Astrocyte of the cerebellum (primary cell): ENCODE results near the gene ZKSCAN3.
"Not testable (repeated sequence)": the region's sequence is repeated elsewhere in the genome, so short reads cannot be mapped to it uniquely, and the experiment has no call there.

Experiments
- DNase-seq: peaks from one replicate; pipeline ENCODE4 v3.0.0-alpha.2; 2011; ENCODE audit warnings: low read depth
- H3K4me3 ChIP-seq: 2 replicates; pipeline ENCODE4 v1.5.1; 2011; ENCODE audit warnings: mild to moderate bottlenecking, low read depth, low read length, moderate library complexity
- in situ Hi-C: cut with HindIII; loops from 2 replicates; pipeline ENCODE4 v1.10.0; 2017; ENCODE audit warnings: low sequenced_read_pairs
- TF ChIP-seq, protein P1 (sequence below): IDR thresholded peaks from 2 replicates; pipeline ENCODE4 v1.5.1; 2012; ENCODE audit warnings: low read length, low read depth, moderate library complexity, mild to moderate bottlenecking; ENCODE audit errors: missing control alignments

ZKSCAN3 gene

GRCh38 chr6:28357036-28357435, 7.3 kb downstream of the ZKSCAN3 start:
- DNase-seq = no peak
- TF ChIP-seq, protein P1, sequence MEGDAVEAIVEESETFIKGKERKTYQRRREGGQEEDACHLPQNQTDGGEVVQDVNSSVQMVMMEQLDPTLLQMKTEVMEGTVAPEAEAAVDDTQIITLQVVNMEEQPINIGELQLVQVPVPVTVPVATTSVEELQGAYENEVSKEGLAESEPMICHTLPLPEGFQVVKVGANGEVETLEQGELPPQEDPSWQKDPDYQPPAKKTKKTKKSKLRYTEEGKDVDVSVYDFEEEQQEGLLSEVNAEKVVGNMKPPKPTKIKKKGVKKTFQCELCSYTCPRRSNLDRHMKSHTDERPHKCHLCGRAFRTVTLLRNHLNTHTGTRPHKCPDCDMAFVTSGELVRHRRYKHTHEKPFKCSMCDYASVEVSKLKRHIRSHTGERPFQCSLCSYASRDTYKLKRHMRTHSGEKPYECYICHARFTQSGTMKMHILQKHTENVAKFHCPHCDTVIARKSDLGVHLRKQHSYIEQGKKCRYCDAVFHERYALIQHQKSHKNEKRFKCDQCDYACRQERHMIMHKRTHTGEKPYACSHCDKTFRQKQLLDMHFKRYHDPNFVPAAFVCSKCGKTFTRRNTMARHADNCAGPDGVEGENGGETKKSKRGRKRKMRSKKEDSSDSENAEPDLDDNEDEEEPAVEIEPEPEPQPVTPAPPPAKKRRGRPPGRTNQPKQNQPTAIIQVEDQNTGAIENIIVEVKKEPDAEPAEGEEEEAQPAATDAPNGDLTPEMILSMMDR = no peak
- H3K4me3 ChIP-seq = no peak overlapping the region
- in situ Hi-C loops = no loop called here

- DNase-seq, in situ Hi-C loops, H3K4me3 ChIP-seq: not testable (repeated sequence)
Measured at GRCh38 chr6:28359562-28359961, 9.8 kb downstream of the ZKSCAN3 start.

GRCh38 chr6:28360961-28361360, 11.2 kb downstream of the ZKSCAN3 start:
- no peak for DNase-seq
- in situ Hi-C loops = no loop called here
- no peak overlapping the region for H3K4me3 ChIP-seq
- TF ChIP-seq, protein P1 = no peak

DNA sequence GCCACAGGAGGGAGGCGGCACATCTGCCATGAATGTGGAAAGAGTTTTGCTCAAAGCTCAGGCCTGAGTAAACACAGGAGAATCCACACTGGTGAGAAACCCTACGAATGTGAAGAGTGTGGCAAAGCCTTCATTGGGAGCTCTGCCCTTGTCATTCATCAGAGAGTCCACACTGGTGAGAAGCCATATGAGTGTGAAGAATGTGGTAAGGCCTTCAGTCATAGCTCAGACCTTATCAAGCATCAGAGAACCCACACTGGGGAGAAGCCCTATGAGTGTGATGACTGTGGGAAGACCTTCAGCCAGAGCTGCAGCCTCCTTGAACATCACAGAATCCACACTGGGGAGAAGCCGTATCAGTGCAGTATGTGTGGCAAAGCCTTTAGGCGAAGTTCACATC, 15.8 kb downstream of the ZKSCAN3 start:
- DNase-seq, H3K4me3 ChIP-seq, in situ Hi-C loops: not testable (repeated sequence)

DNA sequence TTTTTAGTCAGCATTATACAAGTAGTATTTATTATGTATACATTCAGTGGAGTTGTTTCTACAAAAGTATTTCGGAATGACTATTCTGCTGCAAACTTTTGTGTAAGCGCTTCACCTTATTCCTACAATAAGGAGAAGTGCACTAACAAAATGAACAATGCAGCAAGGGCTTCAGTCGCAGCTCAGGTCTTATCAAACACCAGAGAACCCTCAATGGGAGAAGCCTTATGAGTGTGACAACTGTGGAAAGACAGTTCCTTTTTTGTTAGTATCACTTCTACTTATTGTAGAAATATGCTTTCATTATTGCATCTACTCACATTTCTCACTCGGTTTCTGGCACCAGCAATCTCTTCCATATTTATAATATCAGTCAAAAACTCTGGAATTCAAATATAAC, 18.8 kb downstream of the ZKSCAN3 start:
- no peak overlapping the region for H3K4me3 ChIP-seq
- no peak for DNase-seq
- in situ Hi-C loops = no loop called here
- TF ChIP-seq, protein P1 = no peak

- no peak for DNase-seq
- TF ChIP-seq, protein P1 = no peak
- H3K4me3 ChIP-seq = no peak overlapping the region
- in situ Hi-C loops = no loop called here
Measured at GRCh38 chr6:28369463-28369862, 19.7 kb downstream of the ZKSCAN3 start.

DNA sequence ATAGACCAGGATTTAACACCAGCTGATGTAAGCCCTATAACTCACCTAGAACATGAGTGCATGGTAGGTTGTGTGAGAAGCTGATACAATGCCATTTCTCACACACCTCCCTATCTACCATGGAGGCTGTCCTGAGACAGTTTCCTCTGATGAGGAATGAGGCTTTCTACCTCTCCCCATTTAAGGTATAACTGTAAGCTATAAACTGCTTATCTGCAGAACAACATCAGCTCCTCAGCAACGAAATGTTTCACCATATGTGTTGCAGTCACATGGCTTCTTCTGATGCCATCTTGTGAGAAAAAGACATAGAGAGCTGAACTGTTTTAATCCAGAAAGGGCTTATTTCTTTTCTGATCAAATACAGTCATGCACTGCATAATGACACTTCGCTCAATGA, 20.7 kb downstream of the ZKSCAN3 start:
- TF ChIP-seq, protein P1 = no peak
- in situ Hi-C loops = no loop called here
- H3K4me3 ChIP-seq = no peak overlapping the region
- DNase-seq = no peak

- TF ChIP-seq, protein P1 = no peak
- no peak for DNase-seq
- H3K4me3 ChIP-seq = no peak overlapping the region
- in situ Hi-C loops = no loop called here
Measured at GRCh38 chr6:28371280-28371679, 21.5 kb downstream of the ZKSCAN3 start.
